Measurements from ENCODE around the gene C1GALT1.
"Not testable (repeated sequence)": the region's sequence is repeated elsewhere in the genome, so short reads cannot be mapped to it uniquely, and the experiment has no call there.

C1GALT1 gene

DNA sequence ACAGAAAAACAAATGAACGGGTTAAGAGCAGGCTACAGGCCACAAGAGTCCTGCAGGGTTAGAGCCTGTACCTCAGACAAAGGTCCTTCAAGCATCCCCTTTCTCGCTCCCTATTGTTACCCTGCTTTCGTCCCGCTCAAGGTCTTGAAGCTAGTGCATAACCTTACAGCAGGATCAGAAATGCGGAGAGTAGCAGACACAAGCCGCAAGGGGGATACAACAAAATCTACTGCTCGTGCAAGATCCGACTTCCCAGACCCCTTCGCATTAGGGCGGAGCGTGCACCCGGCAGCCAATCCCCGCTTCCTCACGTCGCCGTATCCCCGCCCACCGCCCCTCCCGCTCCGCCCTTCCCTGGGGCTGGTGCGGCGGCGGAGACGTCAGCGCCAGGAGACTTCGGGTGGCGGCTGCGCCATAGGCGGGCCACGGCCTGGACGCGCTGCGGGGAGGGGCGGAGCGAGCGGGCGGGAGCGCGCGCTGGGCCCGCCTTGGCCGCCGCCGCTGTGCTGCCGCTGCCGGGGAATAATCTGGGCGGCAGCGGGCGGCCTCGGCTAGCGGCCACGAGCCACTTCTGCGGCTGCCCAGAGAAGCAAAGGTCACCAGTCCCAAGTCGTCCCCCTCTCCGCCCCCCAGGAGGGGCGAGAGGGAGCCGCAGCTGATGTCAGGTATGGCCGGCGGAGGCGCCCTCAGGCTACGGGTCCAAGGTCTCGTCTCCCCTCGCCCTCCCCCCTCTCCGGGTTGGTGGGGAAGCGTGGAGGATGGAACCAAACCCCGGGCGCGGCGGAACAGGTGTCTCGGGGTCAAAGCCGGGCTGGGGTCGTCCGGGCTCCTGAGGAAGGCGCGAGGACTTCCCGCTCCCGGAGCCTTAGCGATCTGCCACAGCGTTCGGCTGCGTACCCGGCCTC lies at the start of gene C1GALT1:
Gene C1GALT1, plus strand, starts transcription at position 389 of the 905 bp plus-strand sequence. CDS start 51,776 bp downstream, outside the sequence.
- no peaks in the 10 kb centered on the region for H3K9me3 ChIP-seq (ENCODE audit: low read length)
- H3K27me3 ChIP-seq (ENCODE audit: insufficient read depth, low read length) = no peaks in the 10 kb centered on the region

DNA sequence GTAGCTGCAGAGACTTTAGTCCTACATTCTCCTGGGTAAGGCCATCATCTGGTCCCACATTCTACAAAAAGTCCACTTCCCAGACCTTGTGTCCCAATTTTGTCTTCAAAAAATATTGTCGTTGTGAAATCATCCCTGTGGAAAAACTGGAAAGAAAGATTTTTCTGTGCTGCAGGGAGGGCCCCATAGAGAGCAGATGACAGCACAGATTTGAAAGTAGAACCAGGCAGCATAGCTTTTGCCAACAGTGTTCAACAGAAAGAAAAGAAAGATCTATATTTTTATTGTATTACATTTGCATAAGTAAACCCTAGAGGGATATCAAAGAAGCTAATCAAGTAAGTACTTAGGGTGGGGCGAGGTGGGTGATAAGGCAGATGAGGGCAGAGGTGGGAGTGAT lies 48.3 kb upstream of the C1GALT1 start:
- Histone ChIP-seq H3K9me3 (ENCODE audit: low read length) (no peaks in the 10 kb centered on the region), H2AFZ (ENCODE audit: low read depth, low read length) (no peak overlapping the region), H3K27me3 (ENCODE audit: insufficient read depth, low read length) (no peaks in the 10 kb centered on the region), H3K36me3 (ENCODE audit: insufficient read depth, low read length) (no peaks in the 10 kb centered on the region), H3K4me3 (ENCODE audit: low read length) (no peak overlapping the region), H3K4me1 (ENCODE audit: insufficient read depth, low read length) (no peaks in the 10 kb centered on the region)

More for the DNA sequence above, at the start of gene C1GALT1:
- Histone ChIP-seq H3K4me1 (ENCODE audit: insufficient read depth, low read length) (peaks cover 21% of the 10 kb centered on the region), H3K36me3 (ENCODE audit: insufficient read depth, low read length) (peaks cover 8% of the 10 kb centered on the region), H3K4me3 (ENCODE audit: low read length) (peak within 1 kb of the TSS; percentile 95), H2AFZ (ENCODE audit: low read depth, low read length) (peak within 1 kb of the TSS; percentile 56)

GRCh38 chr7:7135074-7135473 lies 47.3 kb upstream of the C1GALT1 start:
- H2AFZ ChIP-seq (ENCODE audit: low read depth, low read length) = no peak overlapping the region
- H3K9me3 ChIP-seq (ENCODE audit: low read length) = no peaks in the 10 kb centered on the region
- H3K36me3 ChIP-seq (ENCODE audit: insufficient read depth, low read length) = no peaks in the 10 kb centered on the region
- no peak overlapping the region for H3K4me3 ChIP-seq (ENCODE audit: low read length)
- no peaks in the 10 kb centered on the region for H3K27me3 ChIP-seq (ENCODE audit: insufficient read depth, low read length)
- no peaks in the 10 kb centered on the region for H3K4me1 ChIP-seq (ENCODE audit: insufficient read depth, low read length)

DNA sequence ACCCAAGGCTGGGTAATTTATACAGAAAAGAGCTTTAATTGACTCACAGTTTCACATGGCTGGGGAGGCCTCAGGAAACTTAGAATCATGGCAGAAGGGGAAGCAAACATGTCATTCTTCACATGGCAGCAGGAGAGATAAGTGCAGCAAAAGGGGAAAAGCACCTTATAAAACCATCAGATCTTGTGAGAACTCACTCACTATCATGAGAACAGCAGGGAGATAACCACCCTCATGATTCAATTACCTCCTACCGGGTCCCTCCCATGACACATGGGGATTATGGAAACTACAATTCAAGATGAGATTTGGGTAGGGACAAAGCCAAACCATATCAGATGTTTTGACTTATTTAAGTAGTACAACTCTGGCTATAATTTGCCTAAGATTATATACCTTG lies 46.4 kb upstream of the C1GALT1 start:
- not testable (repeated sequence) for H2AFZ ChIP-seq (ENCODE audit: low read depth, low read length); H3K36me3 ChIP-seq (ENCODE audit: insufficient read depth, low read length); H3K4me1 ChIP-seq (ENCODE audit: insufficient read depth, low read length); H3K4me3 ChIP-seq (ENCODE audit: low read length); H3K27me3 ChIP-seq (ENCODE audit: insufficient read depth, low read length); H3K9me3 ChIP-seq (ENCODE audit: low read length)

DNA sequence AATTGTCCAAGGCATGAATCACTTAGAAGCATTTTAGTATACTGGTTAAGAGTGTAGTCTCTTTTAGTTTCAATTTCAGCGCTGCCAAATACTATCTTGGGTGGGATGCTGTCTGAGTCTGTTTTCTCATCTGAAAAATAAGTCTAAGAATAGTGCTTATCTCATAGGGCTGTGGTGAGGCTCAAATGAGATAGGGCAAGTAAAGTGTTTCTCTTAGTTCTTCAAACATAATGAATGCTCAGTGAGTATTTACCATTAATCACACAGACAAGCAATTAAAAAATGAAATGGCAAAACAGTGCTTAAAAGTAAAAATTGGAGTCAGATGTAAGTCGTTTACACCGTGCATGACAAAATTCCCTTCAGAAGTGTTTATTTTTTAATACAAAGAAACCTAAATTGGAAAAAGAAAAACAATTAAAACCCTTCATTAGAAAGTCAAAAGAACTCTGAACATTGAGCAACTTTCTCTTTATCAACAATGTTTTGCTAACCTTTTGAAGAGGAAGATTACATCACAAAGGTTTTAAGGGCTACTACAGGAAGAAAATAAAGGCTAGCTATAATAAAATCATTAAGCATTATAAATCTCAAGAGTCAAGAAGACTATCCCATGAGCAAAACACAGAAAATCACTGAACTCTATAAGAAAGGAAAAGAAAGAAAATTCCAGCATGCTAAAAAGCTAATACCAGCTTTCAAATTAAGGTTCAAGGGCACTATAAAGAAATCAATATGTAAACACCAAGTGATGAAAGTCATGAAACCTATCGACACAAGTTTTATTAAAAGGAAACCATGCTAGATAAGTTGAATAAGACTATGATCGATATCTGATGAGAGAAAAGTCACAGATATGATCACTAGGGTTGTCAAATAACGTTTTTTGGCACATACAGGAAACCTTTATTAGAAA lies 45.6 kb upstream of the C1GALT1 start:
- Histone ChIP-seq H3K4me3 (ENCODE audit: low read length) (no peak overlapping the region), H3K4me1 (ENCODE audit: insufficient read depth, low read length) (no peaks in the 10 kb centered on the region), H2AFZ (ENCODE audit: low read depth, low read length) (no peak overlapping the region), H3K36me3 (ENCODE audit: insufficient read depth, low read length) (no peaks in the 10 kb centered on the region), H3K27me3 (ENCODE audit: insufficient read depth, low read length) (no peaks in the 10 kb centered on the region), H3K9me3 (ENCODE audit: low read length) (no peaks in the 10 kb centered on the region)

DNA sequence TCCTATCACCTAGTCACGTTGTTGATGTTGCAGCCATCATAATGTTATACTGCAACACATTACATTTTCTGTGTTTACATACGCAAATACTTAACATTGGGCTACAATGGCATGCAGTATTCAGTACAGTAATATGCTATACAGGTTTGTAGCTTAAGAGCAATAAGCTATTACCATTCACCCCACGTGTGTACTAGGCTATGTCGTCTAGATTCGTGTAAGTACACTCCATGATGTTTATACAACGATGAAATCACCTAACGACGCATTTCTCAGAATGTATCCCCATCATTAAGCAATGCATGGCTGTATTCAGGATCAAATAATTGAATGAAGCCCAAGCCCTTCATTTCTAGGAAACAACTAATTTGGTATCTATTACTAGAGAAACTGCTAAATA lies 43.4 kb upstream of the C1GALT1 start:
- Histone ChIP-seq H3K4me3 (ENCODE audit: low read length) (no peak overlapping the region), H3K36me3 (ENCODE audit: insufficient read depth, low read length) (no peaks in the 10 kb centered on the region), H3K4me1 (ENCODE audit: insufficient read depth, low read length) (no peaks in the 10 kb centered on the region), H3K27me3 (ENCODE audit: insufficient read depth, low read length) (no peaks in the 10 kb centered on the region), H3K9me3 (ENCODE audit: low read length) (no peaks in the 10 kb centered on the region), H2AFZ (ENCODE audit: low read depth, low read length) (no peak overlapping the region)

DNA sequence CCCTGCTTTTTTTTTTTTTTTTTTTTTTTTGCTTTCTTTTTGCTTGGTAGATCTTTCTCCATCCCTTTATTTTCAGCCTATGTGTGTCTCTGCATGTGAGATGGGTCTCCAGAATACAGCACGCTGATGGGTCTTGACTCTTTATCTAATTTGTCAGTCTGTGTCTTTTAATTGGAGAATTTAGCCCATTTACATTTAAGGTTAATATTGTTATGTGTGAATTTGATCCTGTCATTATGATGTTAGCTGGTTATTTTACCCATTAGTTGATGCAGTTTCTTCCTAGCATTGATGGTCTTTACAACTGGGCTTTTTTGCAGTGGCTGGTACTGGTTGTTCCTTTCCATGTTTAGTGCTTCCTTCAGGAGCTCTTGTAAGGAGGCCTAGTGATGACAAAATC lies 38.9 kb upstream of the C1GALT1 start:
- H3K27me3 ChIP-seq (ENCODE audit: insufficient read depth, low read length); H3K9me3 ChIP-seq (ENCODE audit: low read length); H3K4me3 ChIP-seq (ENCODE audit: low read length); H3K4me1 ChIP-seq (ENCODE audit: insufficient read depth, low read length); H3K36me3 ChIP-seq (ENCODE audit: insufficient read depth, low read length); H2AFZ ChIP-seq (ENCODE audit: low read depth, low read length): not testable (repeated sequence)

- not testable (repeated sequence) for H3K27me3 ChIP-seq (ENCODE audit: insufficient read depth, low read length); H2AFZ ChIP-seq (ENCODE audit: low read depth, low read length); H3K36me3 ChIP-seq (ENCODE audit: insufficient read depth, low read length); H3K4me3 ChIP-seq (ENCODE audit: low read length); H3K4me1 ChIP-seq (ENCODE audit: insufficient read depth, low read length); H3K9me3 ChIP-seq (ENCODE audit: low read length)
Measured at GRCh38 chr7:7145151-7145550, 37.2 kb upstream of the C1GALT1 start.

DNA sequence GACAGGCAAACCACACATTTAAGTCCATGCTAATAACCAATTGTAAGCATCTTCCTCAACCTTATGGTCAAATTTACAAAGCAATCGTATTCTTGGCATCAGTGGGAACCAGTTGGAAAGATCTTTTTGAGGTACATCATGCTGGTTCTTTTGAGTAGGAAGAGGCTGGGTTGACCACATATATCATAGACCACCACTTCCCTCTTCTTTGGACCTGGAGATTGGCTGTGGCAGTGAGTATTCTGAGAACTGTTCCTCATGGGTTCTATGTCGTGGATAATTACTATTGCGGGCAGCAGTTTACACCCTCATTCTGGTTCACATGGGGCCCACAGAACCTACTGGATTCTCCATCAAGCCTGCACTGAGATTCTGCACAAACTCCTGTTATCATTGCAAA lies 35.5 kb upstream of the C1GALT1 start:
- Histone ChIP-seq H3K9me3 (ENCODE audit: low read length) (no peaks in the 10 kb centered on the region), H3K4me1 (ENCODE audit: insufficient read depth, low read length) (no peaks in the 10 kb centered on the region), H2AFZ (ENCODE audit: low read depth, low read length) (no peak overlapping the region), H3K27me3 (ENCODE audit: insufficient read depth, low read length) (no peaks in the 10 kb centered on the region), H3K4me3 (ENCODE audit: low read length) (no peak overlapping the region), H3K36me3 (ENCODE audit: insufficient read depth, low read length) (no peaks in the 10 kb centered on the region)

DNA sequence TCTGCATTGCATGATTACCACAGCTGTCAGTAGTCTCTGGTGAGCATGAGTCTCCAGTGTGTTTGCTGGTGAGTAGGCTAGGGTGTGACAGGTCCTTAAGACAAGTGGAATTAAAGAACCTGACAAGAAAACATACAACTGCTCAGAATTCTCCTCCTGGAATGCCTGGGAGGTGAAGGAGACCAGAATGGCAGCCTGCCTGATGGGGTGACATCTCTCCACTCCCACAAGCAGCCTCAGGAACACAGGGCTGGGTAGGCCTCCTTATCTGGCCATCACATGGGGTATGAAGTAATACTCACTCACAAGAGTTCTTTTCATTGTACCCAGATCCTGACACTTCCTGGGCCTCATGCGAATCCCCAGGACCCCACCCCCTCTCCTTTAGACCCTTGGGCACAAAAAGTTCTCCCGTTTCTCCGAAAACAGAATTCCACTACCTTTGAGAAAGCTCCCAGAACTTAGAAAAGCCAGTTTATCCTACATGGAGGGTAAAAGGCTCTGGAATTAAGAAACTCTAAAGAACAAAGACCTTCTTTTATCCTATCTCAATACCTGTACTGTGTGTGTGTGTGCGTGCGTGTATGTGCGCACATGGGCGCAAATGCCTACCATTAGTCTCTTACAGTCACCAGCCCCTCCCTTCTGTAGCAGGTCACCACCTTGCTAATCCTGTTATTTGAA lies 33.4 kb upstream of the C1GALT1 start:
- Histone ChIP-seq H3K27me3 (ENCODE audit: insufficient read depth, low read length) (no peaks in the 10 kb centered on the region), H3K4me3 (ENCODE audit: low read length) (no peak overlapping the region), H3K36me3 (ENCODE audit: insufficient read depth, low read length) (no peaks in the 10 kb centered on the region), H2AFZ (ENCODE audit: low read depth, low read length) (no peak overlapping the region), H3K9me3 (ENCODE audit: low read length) (no peaks in the 10 kb centered on the region), H3K4me1 (ENCODE audit: insufficient read depth, low read length) (no peaks in the 10 kb centered on the region)

DNA sequence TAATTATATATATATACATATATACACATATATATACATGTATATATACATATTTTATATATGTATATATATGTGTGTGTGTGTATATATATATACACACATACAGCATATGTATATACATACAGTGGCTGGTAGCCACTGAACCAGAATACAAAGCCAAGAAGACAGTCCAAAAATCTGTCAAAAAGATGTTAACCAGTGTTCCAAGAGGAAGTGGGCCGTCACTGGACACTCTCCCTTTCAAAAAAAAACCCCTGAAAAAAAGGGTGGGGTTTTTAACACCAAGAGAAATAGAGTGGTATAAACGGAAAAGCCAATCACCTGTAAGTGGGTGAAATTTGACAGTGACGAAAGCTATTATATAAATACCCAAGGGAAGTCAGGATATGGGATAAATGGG lies 31.1 kb upstream of the C1GALT1 start:
- no peak overlapping the region for H3K4me3 ChIP-seq (ENCODE audit: low read length)
- H3K36me3 ChIP-seq (ENCODE audit: insufficient read depth, low read length) = no peaks in the 10 kb centered on the region
- peaks cover 4% of the 10 kb centered on the region for H3K9me3 ChIP-seq (ENCODE audit: low read length)
- no peak overlapping the region for H2AFZ ChIP-seq (ENCODE audit: low read depth, low read length)
- peaks cover 7% of the 10 kb centered on the region for H3K4me1 ChIP-seq (ENCODE audit: insufficient read depth, low read length)
- no peaks in the 10 kb centered on the region for H3K27me3 ChIP-seq (ENCODE audit: insufficient read depth, low read length)

DNA sequence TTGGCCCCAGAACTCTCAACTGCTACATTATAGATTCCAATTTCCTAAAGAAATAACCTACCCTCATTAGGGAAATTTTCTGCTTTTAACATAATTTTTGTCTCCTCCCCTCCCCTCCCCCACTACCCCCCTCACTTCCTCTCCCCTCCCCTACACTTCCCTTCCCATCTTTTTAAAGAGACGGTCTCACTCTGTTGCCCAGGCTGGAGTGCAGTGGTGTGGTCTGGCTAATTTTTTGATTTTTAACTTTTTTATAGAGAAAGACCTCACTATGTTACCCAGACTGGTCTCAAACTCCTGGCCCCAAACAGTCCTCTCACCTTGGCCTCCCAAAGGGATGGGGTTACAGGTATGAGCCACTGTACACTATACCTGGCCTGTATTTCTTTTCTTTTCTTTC lies 30.5 kb upstream of the C1GALT1 start:
- Histone ChIP-seq H3K4me1 (ENCODE audit: insufficient read depth, low read length) (peaks cover 7% of the 10 kb centered on the region), H3K27me3 (ENCODE audit: insufficient read depth, low read length) (no peaks in the 10 kb centered on the region), H3K9me3 (ENCODE audit: low read length) (peaks cover 4% of the 10 kb centered on the region), H3K4me3 (ENCODE audit: low read length) (no peak overlapping the region), H3K36me3 (ENCODE audit: insufficient read depth, low read length) (no peaks in the 10 kb centered on the region), H2AFZ (ENCODE audit: low read depth, low read length) (no peak overlapping the region)

DNA sequence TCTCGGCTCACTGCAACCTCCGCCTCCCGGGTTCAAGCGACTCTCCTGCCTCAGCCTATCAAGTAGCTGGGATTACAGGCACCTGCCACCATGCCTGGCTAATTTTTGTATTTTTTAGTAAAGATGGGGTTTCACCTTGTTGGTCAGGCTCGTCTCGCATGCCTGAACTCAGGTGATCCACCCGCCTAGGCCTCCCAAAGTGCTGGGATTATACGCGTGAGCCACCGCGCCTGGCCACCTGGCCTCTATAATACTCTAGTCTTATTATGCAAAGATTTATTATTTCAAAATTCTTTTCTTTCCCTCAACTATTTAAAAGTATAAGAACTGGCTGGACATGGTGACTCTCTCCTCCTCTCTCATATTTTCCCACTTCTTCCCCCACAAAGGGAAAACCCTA lies 30.0 kb upstream of the C1GALT1 start:
- Histone ChIP-seq H3K27me3 (ENCODE audit: insufficient read depth, low read length) (no peaks in the 10 kb centered on the region), H2AFZ (ENCODE audit: low read depth, low read length) (no peak overlapping the region), H3K9me3 (ENCODE audit: low read length) (peaks cover 4% of the 10 kb centered on the region)

More for the DNA sequence above, 30.0 kb upstream of the C1GALT1 start:
- Histone ChIP-seq H3K4me3 (ENCODE audit: low read length) (no peak overlapping the region), H3K4me1 (ENCODE audit: insufficient read depth, low read length) (peaks cover 7% of the 10 kb centered on the region), H3K36me3 (ENCODE audit: insufficient read depth, low read length) (no peaks in the 10 kb centered on the region)

Data from neuron (in vitro differentiated cells).